SK-N-MC (cell line): Measurements from ENCODE around the gene PMFBP1.

Source experiments
- DNase-seq: peaks from one replicate; pipeline ENCODE4 v3.0.0-alpha.2; 2011; ENCODE audit warnings: low read depth, low spot score
- H3K27ac ChIP-seq: fragments of 200-600 bp; sonication (generic); 2 replicates; pipeline ENCODE4 v1.5.1; 2016; ENCODE audit warnings: mixed run types
- H3K36me3 ChIP-seq: fragments of 200-600 bp; sonication (generic); 2 replicates; pipeline ENCODE4 v1.6.1; 2017; ENCODE audit warnings: antibody characterized with exemption, low read length, mixed read lengths; ENCODE audit not compliant: insufficient read depth
- H3K4me3 ChIP-seq: fragments of 200-600 bp; sonication (generic); 2 replicates; pipeline ENCODE4 v1.5.1; 2016
- H3K9ac ChIP-seq: fragments of 200-600 bp; sonication (generic); 2 replicates; pipeline ENCODE4 v1.8.0; 2017; ENCODE audit warnings: mixed run types, mixed read lengths; ENCODE audit not compliant: insufficient read length
- H3K9me3 ChIP-seq: fragments of 200-600 bp; sonication (generic); 2 replicates; pipeline ENCODE4 v1.6.1; 2017; ENCODE audit warnings: low read depth, mild to moderate bottlenecking, antibody characterized with exemption, low read length, moderate library complexity, mixed read lengths
- EZH2 ChIP-seq: fragments of 200-600 bp; sonication (generic); IDR thresholded peaks from one replicate; pipeline ENCODE4 v1.6.1; 2017; ENCODE audit warnings: antibody characterized with exemption
- FOXP2 ChIP-seq: optimal IDR thresholded peaks from 2 replicates; pipeline ENCODE3; 2011; ENCODE audit warnings: mild to moderate bottlenecking, moderate library complexity; ENCODE audit not compliant: insufficient read depth; ENCODE audit errors: extremely low read length, control extremely low read depth
- POLR2AphosphoS5 ChIP-seq: IDR thresholded peaks from 2 replicates; pipeline ENCODE4 v1.6.1; 2012; ENCODE audit warnings: mild to moderate bottlenecking, low read depth, low read length, borderline replicate concordance

The PMFBP1 gene

DNA sequence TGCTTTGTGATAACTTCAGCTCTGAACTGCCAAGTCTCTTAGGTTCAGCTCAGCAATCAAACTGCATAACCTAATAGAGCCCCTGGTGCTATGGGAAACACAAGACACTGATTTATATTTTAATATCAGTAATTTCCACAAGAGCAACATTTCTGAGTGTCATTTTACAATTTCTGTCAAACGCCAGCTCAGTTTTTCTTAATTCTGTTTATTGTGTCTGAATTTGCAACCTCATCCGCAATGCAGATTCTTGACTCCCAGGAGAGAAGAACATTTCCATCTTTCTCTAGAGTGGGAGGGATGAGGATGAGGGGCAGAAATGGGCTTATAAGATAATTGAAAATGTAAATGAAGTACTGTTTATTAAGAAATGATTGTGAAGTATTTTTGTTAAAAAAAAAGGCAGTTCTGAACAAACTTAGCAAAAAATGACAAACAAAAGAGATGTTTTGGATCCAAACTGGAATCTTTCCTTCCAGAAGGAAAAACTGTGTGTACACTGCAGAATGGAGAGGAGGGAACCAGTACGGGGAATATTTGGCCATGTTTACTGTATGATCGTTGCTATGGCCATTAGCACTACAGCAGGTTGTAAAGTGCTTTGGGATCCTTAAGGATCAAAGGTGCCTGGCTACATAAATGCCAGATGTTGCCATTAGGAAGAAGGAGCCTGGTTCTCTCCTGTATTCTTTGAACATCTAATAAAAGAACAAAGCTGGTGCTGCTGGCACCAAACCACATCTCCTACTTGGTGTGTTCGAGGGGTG lies 7.4 kb upstream of the PMFBP1 start:
- TF ChIP-seq POLR2AphosphoS5 (no peak), EZH2 (no peak), FOXP2 (no peak)

GRCh38 chr16:72174726-72175125 lies 2.8 kb upstream of the PMFBP1 start:
- Histone ChIP-seq H3K27ac (no peak overlapping the region), H3K9ac (no peak overlapping the region), H3K9me3 (no peaks in the 10 kb centered on the region), H3K36me3 (no peaks in the 10 kb centered on the region), H3K4me3 (no peak overlapping the region)
- TF ChIP-seq EZH2: no peak
- TF ChIP-seq FOXP2: no peak
- no peak for TF ChIP-seq POLR2AphosphoS5
- DNase-seq: no peak

More for the DNA sequence above, 7.4 kb upstream of the PMFBP1 start:
- H3K4me3 ChIP-seq: no peak overlapping the region
- no peak overlapping the region for H3K27ac ChIP-seq
- no peaks in the 10 kb centered on the region for H3K9me3 ChIP-seq
- H3K36me3 ChIP-seq: no peaks in the 10 kb centered on the region
- H3K9ac ChIP-seq: no peak overlapping the region
- no peak for DNase-seq

GRCh38 chr16:72173997-72174396 lies 2.0 kb upstream of the PMFBP1 start:
- H3K27ac ChIP-seq: no peak overlapping the region

DNA sequence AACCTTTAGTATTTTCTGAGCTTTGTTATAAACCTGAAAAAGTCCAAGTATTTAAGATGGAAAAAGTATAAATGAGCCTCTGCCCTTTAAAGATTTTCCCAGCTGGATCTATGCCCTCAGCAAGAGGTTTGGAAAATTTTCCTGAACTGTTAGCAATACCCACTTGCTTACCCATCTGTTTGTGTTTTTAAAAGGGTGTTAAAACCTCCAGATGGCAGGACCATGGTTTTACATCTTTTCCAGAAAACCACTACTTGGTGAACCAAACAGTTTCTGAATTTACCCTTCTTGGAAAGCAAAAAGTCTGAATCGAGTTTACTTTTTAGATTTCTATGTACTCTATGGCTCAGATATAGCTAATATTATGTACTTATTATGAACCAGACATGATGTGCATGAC lies 719 bp downstream of the PMFBP1 start:
- H3K9ac ChIP-seq: no peak overlapping the region
- TF ChIP-seq POLR2AphosphoS5: no peak
- TF ChIP-seq FOXP2: no peak
- no peak for TF ChIP-seq EZH2
- DNase-seq: no peak

More at GRCh38 chr16:72173997-72174396, 2.0 kb upstream of the PMFBP1 start:
- Histone ChIP-seq H3K9me3 (no peaks in the 10 kb centered on the region), H3K36me3 (no peaks in the 10 kb centered on the region), H3K9ac (no peak overlapping the region), H3K4me3 (no peak overlapping the region)
- DNase-seq: no peak
- TF ChIP-seq FOXP2 (no peak), EZH2 (no peak), POLR2AphosphoS5 (no peak)

GRCh38 chr16:72169708-72170107 lies 2.2 kb downstream of the PMFBP1 start:
- TF ChIP-seq FOXP2: no peak
- no peak for TF ChIP-seq POLR2AphosphoS5
- TF ChIP-seq EZH2: no peak
- H3K9ac ChIP-seq: no peak overlapping the region
- H3K4me3 ChIP-seq: no peak overlapping the region
- H3K27ac ChIP-seq: no peak overlapping the region
- DNase-seq: no peak
- H3K9me3 ChIP-seq: no peaks in the 10 kb centered on the region
- H3K36me3 ChIP-seq: no peaks in the 10 kb centered on the region

More for the DNA sequence above, 719 bp downstream of the PMFBP1 start:
- H3K4me3 ChIP-seq: no peak overlapping the region
- no peaks in the 10 kb centered on the region for H3K36me3 ChIP-seq
- no peaks in the 10 kb centered on the region for H3K9me3 ChIP-seq
- H3K27ac ChIP-seq: no peak overlapping the region

DNA sequence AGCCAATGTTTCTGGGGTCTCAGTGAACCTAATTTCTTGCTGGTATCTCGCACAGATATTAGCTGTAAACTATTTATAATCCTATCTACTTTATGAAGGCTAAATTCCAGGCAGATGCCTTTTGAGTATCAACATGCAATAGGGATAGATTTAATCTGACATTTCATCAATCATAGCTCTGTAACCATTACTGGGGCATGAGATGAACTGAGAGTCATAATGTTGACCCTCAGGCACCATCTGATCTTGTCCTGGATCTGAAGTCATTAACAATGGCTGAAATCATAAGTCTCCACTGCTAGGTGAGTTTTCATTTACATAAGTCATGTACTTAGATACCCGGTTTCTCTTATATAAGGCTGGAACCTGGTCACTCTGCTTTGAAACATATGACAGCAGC lies 3.6 kb downstream of the PMFBP1 start:
- Histone ChIP-seq H3K36me3 (no peaks in the 10 kb centered on the region), H3K9me3 (no peaks in the 10 kb centered on the region), H3K9ac (no peak overlapping the region), H3K27ac (no peak overlapping the region), H3K4me3 (no peak overlapping the region)
- DNase-seq: no peak
- TF ChIP-seq FOXP2 (no peak), EZH2 (no peak)

DNA sequence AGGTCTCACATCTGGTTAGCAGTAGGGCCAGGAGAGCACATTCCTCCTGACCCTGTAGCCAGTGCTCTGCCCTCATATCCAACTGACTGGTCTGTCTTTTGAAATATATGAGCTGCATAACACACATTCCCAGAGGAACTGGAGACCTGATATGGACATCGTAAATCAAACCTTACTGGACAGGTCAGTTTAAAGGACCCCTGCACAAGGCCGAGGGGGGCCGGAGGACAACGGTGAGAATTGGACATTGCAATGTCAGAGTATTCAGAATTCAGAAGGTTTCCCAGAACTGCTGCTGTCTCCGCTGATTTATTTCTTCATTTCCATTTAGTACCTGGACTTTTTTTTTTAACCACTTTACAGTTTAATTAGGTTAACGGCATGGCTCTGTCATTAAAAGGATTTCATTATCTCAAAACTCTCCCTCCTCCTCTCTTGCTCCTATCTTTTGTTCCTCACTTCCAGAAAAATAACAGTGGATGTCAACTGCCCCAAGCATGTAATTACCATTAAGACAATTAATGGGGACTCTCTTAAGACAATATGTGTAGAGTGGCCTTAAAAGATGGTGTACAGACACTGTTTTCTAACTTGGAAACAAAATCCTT lies 4.9 kb downstream of the PMFBP1 start:
- H3K27ac ChIP-seq: no peak overlapping the region
- H3K4me3 ChIP-seq: no peak overlapping the region
- H3K9ac ChIP-seq: no peak overlapping the region
- H3K36me3 ChIP-seq: no peaks in the 10 kb centered on the region
- no peaks in the 10 kb centered on the region for H3K9me3 ChIP-seq
- TF ChIP-seq FOXP2: no peak
- TF ChIP-seq POLR2AphosphoS5: no peak
- TF ChIP-seq EZH2: no peak
- DNase-seq: no peak

- Histone ChIP-seq H3K9ac (no peak overlapping the region), H3K36me3 (no peaks in the 10 kb centered on the region), H3K9me3 (no peaks in the 10 kb centered on the region), H3K27ac (no peak overlapping the region), H3K4me3 (no peak overlapping the region)
- DNase-seq: no peak
- TF ChIP-seq FOXP2 (no peak), EZH2 (no peak), POLR2AphosphoS5 (no peak)
Observed at GRCh38 chr16:72166151-72166550, 5.8 kb downstream of the PMFBP1 start.
